PC-3 (cell line): ENCODE data around the gene NTHL1. TPM values are rescaled to one million over a fixed set of nuclear protein-coding genes. Genes with fewer than 3 reads are reported as not detected.
A peak's percentile ranks its signal among the peaks of the same experiment; 100 is the strongest.
"Not testable (repeated sequence)": the region's sequence is repeated elsewhere in the genome, so short reads cannot be mapped to it uniquely, and the experiment has no call there.

Source experiments
- ATAC-seq: fragments of 200-7000 bp; cut with Tn5 transposase; 2 replicates; pipeline ENCODE4 v1.9.1; 2020; ENCODE audit warnings: mild to moderate bottlenecking, moderate library complexity
- BruUV-seq: library from RNA; stranded (reverse); fragments of 400-500 nt; replicated peaks from 2 replicates; lab custom pipeline; 2021; lab: Mats Ljungman, UMichigan
- CTCF ChIA-PET: fragments of 300-600 bp; sonication (Branson Sonifier 250); formaldehyde crosslinking; loops from one replicate; lab custom pipeline; 2022; ENCODE audit warnings: antibody characterized with exemption; lab: Charles Lee
- POLR2A ChIA-PET: fragments of 300-600 bp; sonication (Branson Sonifier 250); formaldehyde crosslinking; loops from one replicate; lab custom pipeline; 2022; ENCODE audit warnings: antibody characterized with exemption; ENCODE audit not compliant: unreplicated experiment; lab: Charles Lee
- DNase-seq: peaks from one replicate; pipeline ENCODE4 v3.0.0-alpha.2; 2015
- H2AFZ ChIP-seq: fragments of 300-600 bp; sonication (generic); 2 replicates; pipeline ENCODE4 v1.6.0; 2016; ENCODE audit warnings: antibody characterized with exemption, low read length
- H3F3A ChIP-seq: fragments of 300-600 bp; sonication (generic); one replicate; pipeline ENCODE4 v1.6.0; 2017; ENCODE audit warnings: antibody characterized with exemption, low read length, control low read depth, mild to moderate bottlenecking; ENCODE audit not compliant: unreplicated experiment
- H3K27ac ChIP-seq: fragments of 300-600 bp; sonication (generic); 2 replicates; pipeline ENCODE4 v1.5.1; 2016; ENCODE audit warnings: mild to moderate bottlenecking, low read length
- H3K27me3 ChIP-seq: fragments of 300-600 bp; sonication (generic); 2 replicates; pipeline ENCODE4 v1.6.1; 2016; ENCODE audit warnings: low read length, mixed read lengths
- H3K36me3 ChIP-seq: fragments of 300-600 bp; sonication (generic); 2 replicates; pipeline ENCODE4 v1.6.1; 2016; ENCODE audit warnings: low read depth, mixed run types, low read length, mixed read lengths
- H3K4me1 ChIP-seq: fragments of 300-600 bp; sonication (generic); 2 replicates; pipeline ENCODE4 v1.5.1; 2016; ENCODE audit warnings: low read length; ENCODE audit not compliant: insufficient read depth
- H3K4me2 ChIP-seq: fragments of 300-600 bp; sonication (generic); 2 replicates; pipeline ENCODE4 v1.6.0; 2016; ENCODE audit warnings: low read length
- H3K4me3 ChIP-seq: fragments of 300-600 bp; sonication (generic); 2 replicates; pipeline ENCODE4 v1.5.1; 2016; ENCODE audit warnings: mild to moderate bottlenecking, low read length, mixed read lengths
- H3K79me2 ChIP-seq: fragments of 300-600 bp; sonication (generic); 2 replicates; pipeline ENCODE4 v1.6.1; 2017; ENCODE audit warnings: low read length, mixed read lengths
- H3K9ac ChIP-seq: fragments of 300-600 bp; sonication (generic); 2 replicates; pipeline ENCODE4 v1.6.0; 2016; ENCODE audit warnings: mild to moderate bottlenecking, low read length
- H3K9me2 ChIP-seq: fragments of 300-600 bp; sonication (generic); replicated peaks from 2 replicates; pipeline ENCODE4 v1.6.1; 2016; ENCODE audit warnings: mixed run types, low read length, mixed read lengths
- H3K9me3 ChIP-seq: fragments of 300-600 bp; sonication (generic); 2 replicates; pipeline ENCODE4 v1.6.1; 2016; ENCODE audit warnings: low read length, mixed read lengths
- H4K20me1 ChIP-seq: fragments of 300-600 bp; sonication (generic); 2 replicates; pipeline ENCODE4 v1.6.1; 2016; ENCODE audit warnings: low read length, mixed read lengths
- CTCF ChIP-seq: fragments of 300-600 bp; sonication (generic); conservative IDR thresholded peaks from 2 replicates; pipeline ENCODE4 v1.5.1; 2017; ENCODE audit warnings: antibody characterized with exemption, low read depth, mild to moderate bottlenecking, low read length
- EZH2 ChIP-seq: fragments of 300-600 bp; sonication (generic); IDR thresholded peaks from one replicate; pipeline ENCODE4 v1.6.1; 2017; ENCODE audit warnings: antibody characterized with exemption, mild to moderate bottlenecking, low read length; ENCODE audit not compliant: unreplicated experiment
- EZH2phosphoT487 ChIP-seq: fragments of 300-600 bp; sonication (generic); IDR thresholded peaks from 2 replicates; pipeline ENCODE4 v1.6.1; 2018; ENCODE audit warnings: mild to moderate bottlenecking, antibody characterized with exemption, low read length, borderline replicate concordance
- intact Hi-C: fragments of 100-400 bp; cut with micrococcal nuclease; formaldehyde crosslinking; loops from 2 replicates; pipeline ENCODE4 v1.9.0; 2023
- total RNA-seq: library from RNA; depleted of rRNA; stranded (reverse); fragments of >200 nt; gene quantifications from 2 replicates; pipeline ENCODE4 v1.2.3, GENCODE V29; 2014

Gene NTHL1
- total RNA-seq, 1 experiment from 2014 or later = 90.1 TPM

GRCh38 chr16:2035431-2036199 is 12.0 kb downstream of the NTHL1 start:
- peak; percentile 32 for ATAC-seq

DNA sequence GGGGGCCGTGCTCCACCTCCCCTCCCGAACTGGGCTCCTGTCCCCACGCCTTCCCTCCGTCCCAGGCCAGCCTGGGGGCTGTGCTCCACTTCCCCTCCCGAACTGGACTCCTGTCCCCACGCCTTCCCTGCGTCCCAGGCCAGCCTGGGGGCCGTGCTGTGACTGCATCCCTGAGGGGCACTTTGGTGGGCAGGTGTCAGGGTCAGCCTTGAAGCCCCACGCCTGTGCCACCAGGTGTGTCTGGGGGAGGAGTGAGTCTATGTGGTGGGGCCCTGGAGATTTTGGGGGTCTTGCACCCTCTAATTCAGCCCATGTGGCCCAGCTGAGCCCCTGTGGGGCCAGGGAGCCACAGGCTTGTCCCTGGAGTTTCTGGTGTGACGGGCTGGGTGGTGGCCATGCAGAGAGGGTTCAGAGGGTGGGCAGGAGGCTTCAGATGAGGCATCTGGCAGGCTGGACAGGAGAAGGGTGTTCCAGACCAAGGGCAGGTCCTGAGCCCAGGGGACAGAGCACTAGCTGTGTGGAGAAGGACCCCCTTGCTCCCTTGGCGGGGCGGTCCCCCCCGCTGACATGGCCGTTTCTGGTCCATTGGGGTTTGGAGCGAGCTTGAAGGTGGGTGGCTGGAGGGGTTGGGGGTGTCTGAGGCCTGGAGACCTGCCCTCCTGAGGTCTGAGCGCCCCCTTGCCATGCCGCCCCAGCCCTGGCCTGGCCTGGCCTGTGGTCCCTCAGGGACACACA is 12.8 kb downstream of the NTHL1 start:
- no peaks in the 10 kb centered on the region for H4K20me1 ChIP-seq
- BruUV-seq = TSS peak; percentile 38
- no peaks in the 10 kb centered on the region for H3K27me3 ChIP-seq
- H3K4me2 ChIP-seq = peak overlapping the region; percentile 85
- peak overlapping the region; percentile 82 for H3K9ac ChIP-seq
- ChIA-PET CTCF (no interaction called here), POLR2A (interaction anchor here (0.6 kb wide), 1 partner anchor 12 kb away, joined by 3 read pairs; no protein-coding TSS in a partner anchor)
- H3K4me3 ChIP-seq = peak overlapping the region; percentile 63
- intact Hi-C loops = no loop called here
- H3K9me3 ChIP-seq = no peaks in the 10 kb centered on the region
- no peak overlapping the region for H2AFZ ChIP-seq
- H3K36me3 ChIP-seq = no peaks in the 10 kb centered on the region; the same call in 1 of the 2 replicates
- no peaks in the 10 kb centered on the region for H3K9me2 ChIP-seq
- no peak for DNase-seq
- ATAC-seq = no peak
- TF ChIP-seq CTCF = no peak
- no peak for TF ChIP-seq EZH2phosphoT487
- no peak for TF ChIP-seq EZH2
- H3K79me2 ChIP-seq = peaks cover 40% of the 10 kb centered on the region
- H3K27ac ChIP-seq = peak overlapping the region; percentile 93
- H3K4me1 ChIP-seq = peaks cover 59% of the 10 kb centered on the region
- H3F3A ChIP-seq = no peaks in the 10 kb centered on the region

More at GRCh38 chr16:2035431-2036199, 12.0 kb downstream of the NTHL1 start:
- H3K79me2 ChIP-seq = peaks cover 40% of the 10 kb centered on the region
- DNase-seq = peak; percentile 80
- peak overlapping the region; percentile 93 for H3K27ac ChIP-seq
- CTCF ChIA-PET = no interaction called here
- H3K9me3 ChIP-seq = no peaks in the 10 kb centered on the region
- POLR2A ChIA-PET = interaction anchor here (0.6 to 0.8 kb wide), 2 partner anchors 12 kb away, joined by 3 to 4 read pairs; no protein-coding TSS in a partner anchor
- peak overlapping the region; percentile 63 for H3K4me3 ChIP-seq
- H3K36me3 ChIP-seq = no peaks in the 10 kb centered on the region; the same call in 1 of the 2 replicates
- H4K20me1 ChIP-seq = no peaks in the 10 kb centered on the region
- H3K4me2 ChIP-seq = peak overlapping the region; percentile 85
- H3K4me1 ChIP-seq = peaks cover 66% of the 10 kb centered on the region
- peak overlapping the region; percentile 82 for H3K9ac ChIP-seq
- H3F3A ChIP-seq = no peaks in the 10 kb centered on the region
- no peak overlapping the region for H2AFZ ChIP-seq
- TF ChIP-seq CTCF (no peak), EZH2phosphoT487 (0 out of 2 replicates have a peak, but pooled peaks have one; percentile 32)
- H3K27me3 ChIP-seq = no peaks in the 10 kb centered on the region
- intact Hi-C loops = no loop called here
- BruUV-seq = no TSS peak
- H3K9me2 ChIP-seq = no peaks in the 10 kb centered on the region

DNA sequence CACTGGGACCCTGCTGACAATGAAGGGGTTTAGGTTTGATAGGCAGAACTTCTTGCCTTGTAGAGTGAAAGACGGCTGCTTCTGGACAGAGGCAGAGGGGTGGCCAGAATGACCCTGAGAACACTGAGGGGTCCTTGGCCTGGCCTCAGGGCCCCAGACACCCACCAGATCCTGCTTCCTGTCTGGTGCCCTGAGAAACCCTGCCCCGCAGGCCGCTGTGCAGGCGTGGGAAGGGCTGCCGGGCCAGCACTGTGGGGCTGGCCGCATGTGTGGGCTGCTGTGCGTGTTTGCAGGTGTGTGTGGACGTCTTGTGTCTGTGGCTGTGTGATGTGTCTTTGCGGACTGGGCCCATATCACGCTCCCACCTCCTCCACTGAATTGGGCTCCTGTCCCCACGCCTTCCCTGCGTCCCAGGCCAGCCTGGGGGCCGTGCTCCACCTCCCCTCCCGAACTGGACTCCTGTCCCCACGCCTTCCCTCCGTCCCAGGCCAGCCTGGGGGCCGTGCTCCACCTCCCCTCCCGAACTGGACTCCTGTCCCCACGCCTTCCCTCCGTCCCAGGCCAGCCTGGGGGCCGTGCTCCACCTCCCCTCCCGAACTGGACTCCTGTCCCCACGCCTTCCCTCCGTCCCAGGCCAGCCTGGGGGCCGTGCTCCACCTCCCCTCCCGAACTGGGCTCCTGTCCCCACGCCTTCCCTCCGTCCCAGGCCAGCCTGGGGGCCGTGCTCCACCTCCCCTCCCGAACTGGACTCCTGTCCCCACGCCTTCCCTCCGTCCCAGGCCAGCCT is 13.5 kb downstream of the NTHL1 start:
- DNase-seq, intact Hi-C loops, H2AFZ ChIP-seq, H3K9me2 ChIP-seq, H3F3A ChIP-seq, H4K20me1 ChIP-seq, ATAC-seq, H3K27me3 ChIP-seq, H3K36me3 ChIP-seq, H3K9me3 ChIP-seq: not testable (repeated sequence)
- TSS peak; percentile 70 for BruUV-seq
- POLR2A ChIA-PET = interaction anchor here (0.6 to 1.0 kb wide), 2 partner anchors 8 to 14 kb away, joined by 3 read pairs; partner anchors contain the start of gene TSC2
- Histone ChIP-seq H3K9ac (peak overlapping the region; percentile 86), H3K27ac (peak overlapping the region; percentile 93), H3K4me3 (peak overlapping the region; percentile 67), H3K4me1 (peaks cover 52% of the 10 kb centered on the region), H3K79me2 (peaks cover 44% of the 10 kb centered on the region), H3K4me2 (peak overlapping the region; percentile 87)
- CTCF ChIA-PET = interaction anchor here (0.6 kb wide), 1 partner anchor 11 kb away, joined by 6 read pairs; no protein-coding TSS in a partner anchor
